Measurements from ENCODE around the gene KPNA5. TPM values are rescaled to one million over a fixed set of nuclear protein-coding genes. Genes with fewer than 3 reads are reported as not detected.
A peak's percentile ranks its signal among the peaks of the same experiment; 100 is the strongest.
"Not testable (repeated sequence)": the region's sequence is repeated elsewhere in the genome, so short reads cannot be mapped to it uniquely, and the experiment has no call there.

The KPNA5 gene
- total RNA-seq, 2 donors from 2014 or later: 7.9 to 8.7 TPM

GRCh38 chr6:116740486-116740885 is 59.5 kb downstream of the KPNA5 start:
- not testable (repeated sequence) for H3K27me3 Mint-ChIP-seq; ATAC-seq (replicated peaks); H3K27ac Mint-ChIP-seq; H3K4me3 Mint-ChIP-seq; H3K4me1 Mint-ChIP-seq
- Mint-ChIP-seq H3K36me3 (ENCODE audit: low read depth) (peaks cover 24% of the 10 kb centered on the region), H3K9me3 (peaks cover 22% of the 10 kb centered on the region)

DNA sequence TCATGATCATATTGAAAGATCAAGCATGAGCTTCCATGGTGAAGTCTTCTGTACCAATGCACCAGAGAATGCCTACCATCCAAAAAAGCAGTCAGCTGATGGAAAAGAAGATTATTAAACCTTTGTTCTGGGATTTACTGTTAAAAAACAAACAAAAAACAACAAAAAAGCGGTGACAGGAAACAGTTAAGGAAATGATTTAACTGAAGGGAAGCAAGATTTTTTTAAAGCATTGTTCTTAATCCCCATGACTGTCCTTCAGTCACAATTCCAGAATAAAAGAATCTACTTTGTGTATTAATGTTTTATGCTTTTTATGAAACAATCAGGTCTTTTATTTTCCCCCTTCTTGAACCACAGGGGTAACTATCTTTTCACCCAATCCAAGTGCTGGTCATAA is 60.6 kb downstream of the KPNA5 start:
- H3K4me1 Mint-ChIP-seq: no peaks in the 10 kb centered on the region
- peaks cover 17% of the 10 kb centered on the region for H3K9me3 Mint-ChIP-seq
- no peak overlapping the region for H3K27ac Mint-ChIP-seq
- H3K27me3 Mint-ChIP-seq: no peaks in the 10 kb centered on the region
- no peak for ATAC-seq (replicated peaks)
- no peak overlapping the region for H3K4me3 Mint-ChIP-seq
- peaks cover 14% of the 10 kb centered on the region for H3K36me3 Mint-ChIP-seq (ENCODE audit: low read depth)

DNA sequence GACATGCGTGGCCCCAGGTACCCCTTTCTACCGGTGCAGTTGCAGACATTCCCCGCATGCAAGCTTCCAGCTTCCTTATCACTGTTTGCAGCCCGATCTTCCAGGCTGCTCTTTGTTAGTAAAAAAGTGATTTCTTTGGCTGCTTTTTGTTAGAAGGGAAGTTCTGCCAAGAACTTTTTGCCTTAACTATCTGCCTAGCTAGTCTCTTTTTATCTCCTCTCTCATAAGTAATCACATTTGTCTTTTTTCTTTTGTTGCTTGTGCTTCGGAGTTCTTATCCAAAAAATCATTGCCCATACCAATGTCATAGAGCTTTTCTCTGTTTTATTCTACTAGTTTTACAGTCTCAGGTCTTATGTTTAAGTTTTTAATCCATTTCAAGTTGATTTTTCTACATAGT is 64.2 kb downstream of the KPNA5 start:
- Mint-ChIP-seq H3K27me3 (no peaks in the 10 kb centered on the region), H3K36me3 (ENCODE audit: low read depth) (no peaks in the 10 kb centered on the region), H3K27ac (no peak overlapping the region), H3K4me1 (no peaks in the 10 kb centered on the region), H3K9me3 (peaks cover 8% of the 10 kb centered on the region), H3K4me3 (no peak overlapping the region)
- no peak for ATAC-seq (replicated peaks)

DNA sequence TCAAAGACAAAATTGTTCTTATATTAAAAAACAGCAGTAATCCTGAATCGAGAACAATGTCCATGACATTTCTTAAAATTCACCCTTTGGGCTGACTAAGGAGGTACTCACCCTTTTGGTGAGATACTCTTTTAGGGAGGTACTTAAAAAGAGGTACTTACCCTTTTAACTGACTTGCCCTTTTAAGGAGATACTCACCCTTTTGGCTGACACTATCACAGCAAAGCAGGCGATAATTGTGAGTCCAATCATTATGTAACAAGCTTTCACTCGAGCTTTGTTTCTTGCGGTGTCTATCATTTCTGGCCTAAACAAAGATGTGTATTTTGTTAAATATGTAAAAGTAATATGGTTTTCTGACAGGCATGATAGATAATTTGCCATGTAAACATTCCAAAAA is 80.8 kb downstream of the KPNA5 start:
- no peaks in the 10 kb centered on the region for H3K9me3 Mint-ChIP-seq
- no peaks in the 10 kb centered on the region for H3K36me3 Mint-ChIP-seq (ENCODE audit: low read depth)
- H3K4me1 Mint-ChIP-seq: peaks cover 8% of the 10 kb centered on the region
- no peak overlapping the region for H3K4me3 Mint-ChIP-seq
- H3K27me3 Mint-ChIP-seq: peaks cover 46% of the 10 kb centered on the region
- ATAC-seq (replicated peaks): peak; percentile 39
- H3K27ac Mint-ChIP-seq: no peak overlapping the region

- Mint-ChIP-seq H3K27me3 (peaks cover 50% of the 10 kb centered on the region), H3K9me3 (no peaks in the 10 kb centered on the region), H3K36me3 (ENCODE audit: low read depth) (no peaks in the 10 kb centered on the region), H3K4me1 (peaks cover 8% of the 10 kb centered on the region), H3K4me3 (no peak overlapping the region), H3K27ac (no peak overlapping the region)
- ATAC-seq (replicated peaks): no peak
These were observed 81.2 kb downstream of the KPNA5 start for GRCh38 chr6:116762235-116762634.

GRCh38 chr6:116763048-116763447 is 82.0 kb downstream of the KPNA5 start:
- ATAC-seq (replicated peaks): no peak
- Mint-ChIP-seq H3K27me3 (peaks cover 51% of the 10 kb centered on the region), H3K9me3 (no peaks in the 10 kb centered on the region), H3K4me1 (peaks cover 8% of the 10 kb centered on the region), H3K36me3 (ENCODE audit: low read depth) (no peaks in the 10 kb centered on the region), H3K27ac (no peak overlapping the region), H3K4me3 (no peak overlapping the region)

DNA sequence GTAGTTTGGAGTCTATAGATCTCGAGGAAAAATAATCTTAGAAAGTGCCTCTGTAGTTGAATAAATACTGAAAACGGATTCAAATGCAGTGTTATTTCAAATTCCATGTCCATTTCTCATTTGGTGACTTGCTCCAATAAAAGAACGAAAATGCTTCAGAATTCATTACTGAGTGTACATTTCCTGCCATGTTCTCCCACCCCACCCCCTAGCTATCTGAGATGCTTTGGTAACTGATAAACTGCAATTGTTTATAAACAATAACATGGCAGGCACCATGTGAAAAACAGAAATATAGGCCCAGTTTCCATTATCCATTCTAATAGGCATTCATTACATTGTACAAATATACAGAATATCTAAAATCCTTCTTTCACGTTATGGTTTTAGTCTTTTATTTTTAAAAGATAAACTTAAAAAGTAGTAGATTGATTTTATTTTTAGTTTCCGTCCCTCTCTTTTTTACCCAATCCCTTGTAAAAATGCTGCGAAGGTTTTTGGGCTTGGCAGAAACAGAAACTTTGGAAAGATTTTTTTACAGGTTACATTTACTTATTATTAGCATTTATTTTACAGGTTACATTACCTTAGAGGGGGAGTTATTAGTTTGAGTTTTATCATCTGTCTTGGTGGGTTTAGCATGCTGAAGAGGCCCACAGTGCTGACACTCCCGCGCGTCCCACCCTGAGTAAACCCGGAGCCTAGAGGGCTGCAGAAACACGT is 83.1 kb downstream of the KPNA5 start:
- H3K27ac Mint-ChIP-seq: no peak overlapping the region
- no peaks in the 10 kb centered on the region for H3K9me3 Mint-ChIP-seq
- H3K4me3 Mint-ChIP-seq: peak overlapping the region; percentile 28
- H3K27me3 Mint-ChIP-seq: peaks cover 51% of the 10 kb centered on the region
- no peaks in the 10 kb centered on the region for H3K36me3 Mint-ChIP-seq (ENCODE audit: low read depth)
- ATAC-seq (replicated peaks): no peak
- peaks cover 8% of the 10 kb centered on the region for H3K4me1 Mint-ChIP-seq

DNA sequence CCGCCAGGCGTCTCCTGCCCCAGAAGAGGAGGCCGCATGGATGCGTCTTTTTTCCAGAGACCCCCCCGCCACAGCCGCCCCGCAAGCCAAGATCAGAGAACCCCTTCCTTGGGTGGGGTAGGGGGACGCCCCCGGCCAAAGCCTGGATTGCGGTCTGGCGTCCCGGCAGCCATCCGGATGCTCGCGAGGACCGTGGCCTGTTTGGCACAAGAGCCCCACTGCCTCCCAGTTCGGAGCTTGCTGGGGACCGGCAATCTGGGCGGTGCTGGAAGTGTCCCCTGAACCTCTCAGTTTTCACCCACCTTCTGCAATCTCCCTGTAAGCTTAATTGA is 83.6 kb downstream of the KPNA5 start:
- ATAC-seq (replicated peaks): no peak
- Mint-ChIP-seq H3K36me3 (ENCODE audit: low read depth) (no peaks in the 10 kb centered on the region), H3K4me1 (peaks cover 8% of the 10 kb centered on the region), H3K4me3 (peak overlapping the region; percentile 28), H3K9me3 (no peaks in the 10 kb centered on the region), H3K27ac (no peak overlapping the region), H3K27me3 (peaks cover 49% of the 10 kb centered on the region)

DNA sequence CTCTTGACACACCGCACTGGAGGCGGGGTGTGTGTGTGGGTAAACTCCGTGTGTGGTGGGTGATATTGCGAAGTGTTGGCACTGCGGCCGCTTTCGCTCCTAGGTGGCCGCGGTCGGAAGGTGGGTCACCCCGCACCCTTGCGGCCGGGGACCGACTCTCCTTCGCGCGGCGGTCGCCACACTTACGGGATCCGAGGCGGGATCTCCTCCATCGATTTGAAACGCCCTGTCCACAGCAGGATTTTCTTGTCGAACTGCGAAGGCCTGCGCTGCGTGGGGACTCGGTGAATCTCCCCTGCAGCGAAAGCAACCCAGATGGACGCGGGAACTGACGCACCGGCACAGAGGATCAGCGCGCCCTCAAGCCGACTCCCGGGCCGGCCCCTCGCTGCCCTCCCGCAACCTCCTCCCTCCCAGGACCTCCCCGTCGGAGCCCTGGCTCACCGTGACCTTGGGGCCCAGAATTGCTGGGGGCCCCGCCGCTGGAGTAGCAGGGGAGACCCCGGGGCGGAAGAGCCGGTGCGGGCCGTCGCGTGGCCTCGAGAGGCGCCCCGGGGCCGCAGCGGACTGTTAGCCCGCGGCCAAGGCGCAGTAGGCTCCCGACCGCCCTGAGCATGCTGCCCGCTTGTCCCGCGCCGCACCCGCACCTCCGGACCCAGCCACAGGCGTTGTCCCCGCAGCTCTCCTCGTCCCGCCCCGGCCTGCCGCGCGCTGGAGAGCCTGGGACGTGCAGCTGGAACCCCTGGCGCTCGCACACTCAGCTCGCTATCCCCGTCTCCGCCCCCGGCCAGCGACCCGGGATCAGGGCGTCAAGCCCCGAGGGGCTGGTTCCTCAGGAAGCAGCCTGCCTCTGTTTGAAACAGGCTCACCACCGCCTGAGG is 84.2 kb downstream of the KPNA5 start, which contains the start of gene FAM162B:
TSS of gene FAM162B (minus strand) at position 759 of the 881 bp plus-strand sequence. CDS start at position 616, 143 bp downstream.
- peaks cover 48% of the 10 kb centered on the region for H3K27me3 Mint-ChIP-seq
- peaks cover 8% of the 10 kb centered on the region for H3K4me1 Mint-ChIP-seq
- H3K9me3 Mint-ChIP-seq: no peaks in the 10 kb centered on the region
- H3K27ac Mint-ChIP-seq: no peak within 1 kb of the TSS
- peak within 1 kb of the TSS; percentile 62 for H3K4me3 Mint-ChIP-seq
- H3K36me3 Mint-ChIP-seq (ENCODE audit: low read depth): no peaks in the 10 kb centered on the region
- ATAC-seq (replicated peaks): no peak

- no peaks in the 10 kb centered on the region for H3K36me3 Mint-ChIP-seq (ENCODE audit: low read depth)
- no peak for ATAC-seq (replicated peaks)
- H3K4me3 Mint-ChIP-seq: peak overlapping the region; percentile 62
- no peak overlapping the region for H3K27ac Mint-ChIP-seq
- H3K27me3 Mint-ChIP-seq: peaks cover 47% of the 10 kb centered on the region
- H3K4me1 Mint-ChIP-seq: peaks cover 8% of the 10 kb centered on the region
- no peaks in the 10 kb centered on the region for H3K9me3 Mint-ChIP-seq
These were observed 85.6 kb downstream of the KPNA5 start for GRCh38 chr6:116766506-116767176.

GRCh38 chr6:116767715-116768114 is 86.7 kb downstream of the KPNA5 start:
- no peak overlapping the region for H3K4me3 Mint-ChIP-seq
- H3K27ac Mint-ChIP-seq: no peak overlapping the region
- no peaks in the 10 kb centered on the region for H3K36me3 Mint-ChIP-seq (ENCODE audit: low read depth)
- H3K27me3 Mint-ChIP-seq: peaks cover 42% of the 10 kb centered on the region
- H3K9me3 Mint-ChIP-seq: no peaks in the 10 kb centered on the region
- H3K4me1 Mint-ChIP-seq: peaks cover 8% of the 10 kb centered on the region
- ATAC-seq (replicated peaks): no peak

DNA sequence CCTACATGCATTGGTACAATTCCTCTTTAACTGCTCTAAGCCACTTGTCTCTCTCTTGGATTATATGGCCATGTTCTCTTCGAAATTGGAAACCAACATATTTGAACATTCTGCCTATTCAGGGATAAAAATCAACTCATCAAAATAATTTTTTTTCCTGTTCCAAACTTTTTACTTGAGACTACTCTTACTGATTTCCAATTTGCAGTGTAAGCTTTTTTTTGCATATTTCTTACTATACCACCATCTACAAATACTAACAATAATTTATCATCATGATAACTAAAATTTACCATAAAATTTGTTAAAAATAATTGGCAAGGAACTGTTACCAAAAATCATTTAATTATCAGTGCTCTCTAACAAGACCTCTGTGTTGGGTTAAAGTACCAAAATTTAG is 91.4 kb downstream of the KPNA5 start:
- Mint-ChIP-seq H3K9me3 (no peaks in the 10 kb centered on the region), H3K4me1 (no peaks in the 10 kb centered on the region), H3K27me3 (peaks cover 11% of the 10 kb centered on the region), H3K4me3 (no peak overlapping the region), H3K27ac (no peak overlapping the region), H3K36me3 (ENCODE audit: low read depth) (no peaks in the 10 kb centered on the region)
- ATAC-seq (replicated peaks): no peak

- H3K9me3 Mint-ChIP-seq: no peaks in the 10 kb centered on the region
These were observed 92.9 kb downstream of the KPNA5 start for GRCh38 chr6:116773886-116774285.

DNA sequence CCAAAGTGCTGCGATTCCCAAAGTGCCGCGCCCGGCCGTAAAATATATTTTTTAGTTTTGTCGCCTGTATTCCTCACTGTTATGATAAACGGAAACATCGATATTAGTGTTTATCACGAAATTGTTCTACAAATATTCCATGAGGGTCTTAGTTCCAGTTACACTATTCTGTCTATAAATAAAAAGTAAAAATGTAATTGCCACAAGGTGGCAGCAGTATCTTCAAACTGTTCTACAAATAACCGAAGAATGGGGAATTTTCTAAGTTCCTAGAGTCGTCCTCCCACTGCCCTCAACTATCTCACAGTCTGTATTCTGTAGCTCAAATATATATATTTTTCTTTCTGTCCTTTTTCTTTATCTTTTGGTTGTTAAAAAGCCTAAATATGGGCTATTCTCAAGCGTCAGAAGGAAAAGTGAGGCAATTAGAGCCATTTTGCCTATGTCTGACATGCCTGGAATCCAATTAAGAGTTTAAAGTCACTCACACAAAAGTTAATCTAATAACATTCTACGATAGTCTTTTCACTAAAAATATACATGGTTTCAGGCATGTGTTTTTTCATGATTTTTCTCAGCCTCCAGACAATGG is 98.7 kb downstream of the KPNA5 start:
- no peaks in the 10 kb centered on the region for H3K36me3 Mint-ChIP-seq (ENCODE audit: low read depth)
- ATAC-seq (replicated peaks): no peak
- H3K4me3 Mint-ChIP-seq: no peak overlapping the region
- no peaks in the 10 kb centered on the region for H3K4me1 Mint-ChIP-seq
- no peaks in the 10 kb centered on the region for H3K9me3 Mint-ChIP-seq
- peaks cover 14% of the 10 kb centered on the region for H3K27me3 Mint-ChIP-seq
- no peak overlapping the region for H3K27ac Mint-ChIP-seq

More at GRCh38 chr6:116773886-116774285, 92.9 kb downstream of the KPNA5 start:
- Mint-ChIP-seq H3K27ac (no peak overlapping the region), H3K4me1 (no peaks in the 10 kb centered on the region), H3K36me3 (ENCODE audit: low read depth) (no peaks in the 10 kb centered on the region), H3K4me3 (no peak overlapping the region), H3K27me3 (peaks cover 11% of the 10 kb centered on the region)
- ATAC-seq (replicated peaks): no peak

Data from activated T-helper 17 cell treated with anti-CD3 and anti-CD28 coated beads, Interleukin-2, amount 50 U/mL, for 72 hours (primary cell).